ENCODE results near the gene NFE2.

DNA sequence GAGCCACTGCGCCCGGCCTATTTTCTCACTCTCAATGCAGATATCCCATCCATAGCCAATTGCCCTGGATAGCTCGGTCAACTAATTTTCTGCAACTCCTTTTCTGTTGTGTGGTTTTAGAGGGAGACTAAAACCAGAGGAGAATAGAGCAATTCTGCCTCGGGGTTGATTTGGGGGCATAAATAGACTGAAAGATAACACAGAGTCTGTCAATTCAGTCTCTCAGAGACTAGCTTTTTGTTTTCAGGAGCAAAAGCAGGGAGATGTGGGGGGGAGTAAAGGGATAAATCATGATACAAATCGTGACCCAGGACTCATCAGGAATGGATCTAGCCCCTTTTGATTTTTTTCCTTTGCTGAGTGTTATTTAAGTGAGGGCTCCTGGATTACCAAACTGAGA, 30.6 kb upstream of the NFE2 start:
- no peak for TF ChIP-seq CTCF (IDR thresholded peaks at IDR 0.05)
- no peak for TF ChIP-seq POLR2AphosphoS5 (IDR thresholded peaks at IDR 0.05; ENCODE audit: insufficient read depth in 1 of 2, low read depth in 1 of 2)
- TF ChIP-seq POLR2A (IDR thresholded peaks at IDR 0.05) = no peak
